Measurements from ENCODE around the gene TPI1.
A peak's percentile ranks its signal among the peaks of the same experiment; 100 is the strongest.
"Not testable (repeated sequence)": the region's sequence is repeated elsewhere in the genome, so short reads cannot be mapped to it uniquely, and the experiment has no call there.

Gene TPI1

DNA sequence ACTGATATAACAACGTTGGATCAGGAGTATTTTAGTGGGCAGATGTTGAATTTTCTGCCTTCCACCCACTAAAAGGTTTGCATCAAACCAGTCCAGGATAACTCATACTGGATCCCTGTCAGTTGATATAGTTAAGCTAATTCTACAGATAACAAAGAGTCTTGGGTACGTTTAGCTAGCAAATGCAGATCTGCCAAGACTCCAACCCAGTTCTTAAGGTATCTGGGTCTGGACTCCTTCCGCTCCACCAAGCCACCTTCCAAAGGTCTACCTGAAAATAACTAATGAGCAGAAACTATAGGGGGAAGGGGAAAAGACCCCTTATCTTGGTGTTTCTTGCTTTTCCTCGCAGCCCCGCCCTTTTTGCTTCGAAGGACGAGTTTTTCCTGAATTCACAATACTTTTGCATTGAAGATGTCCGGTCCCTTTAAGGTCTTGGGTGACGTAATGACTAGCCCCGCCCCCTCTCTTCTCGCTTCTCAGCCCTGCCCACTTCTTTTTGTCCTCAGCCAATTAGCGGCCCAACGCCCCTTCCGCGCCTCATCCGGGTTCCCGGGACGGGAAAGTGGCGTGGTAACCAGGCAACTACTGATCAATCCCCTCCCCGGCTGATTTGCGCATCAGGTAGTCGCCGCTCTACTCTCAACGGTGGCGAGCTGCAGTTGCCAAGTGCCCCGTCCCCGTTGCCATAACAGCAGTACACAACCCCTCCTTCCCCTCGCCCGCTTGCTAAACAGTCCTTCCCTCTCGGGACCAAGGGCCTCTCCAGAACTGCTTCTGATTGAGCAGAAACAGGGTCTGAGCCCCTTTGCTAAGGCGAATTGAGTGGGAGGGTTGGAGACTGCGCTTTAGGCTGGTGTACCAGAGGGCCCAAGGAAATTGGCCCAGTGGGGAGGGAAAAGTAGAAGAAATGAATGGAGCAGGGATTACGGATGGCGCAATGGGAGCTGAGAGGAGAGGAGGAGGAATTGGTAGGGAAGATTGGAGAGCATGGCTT lies 37.2 kb downstream of the TPI1 start, which contains the start of gene LRRC23:
TSS of gene LRRC23 (plus strand) at position 543 of the 997 bp plus-strand sequence. CDS start 812 bp downstream, outside the sequence.
- Mint-ChIP-seq H3K36me3 (no peaks in the 10 kb centered on the region), H3K4me1 (peaks cover 3% of the 10 kb centered on the region), H3K9me3 (no peaks in the 10 kb centered on the region), H3K27me3 (no peaks in the 10 kb centered on the region), H3K4me3 (no peak within 1 kb of the TSS), H3K27ac (no peak within 1 kb of the TSS)
- ATAC-seq = peak; percentile 99

DNA sequence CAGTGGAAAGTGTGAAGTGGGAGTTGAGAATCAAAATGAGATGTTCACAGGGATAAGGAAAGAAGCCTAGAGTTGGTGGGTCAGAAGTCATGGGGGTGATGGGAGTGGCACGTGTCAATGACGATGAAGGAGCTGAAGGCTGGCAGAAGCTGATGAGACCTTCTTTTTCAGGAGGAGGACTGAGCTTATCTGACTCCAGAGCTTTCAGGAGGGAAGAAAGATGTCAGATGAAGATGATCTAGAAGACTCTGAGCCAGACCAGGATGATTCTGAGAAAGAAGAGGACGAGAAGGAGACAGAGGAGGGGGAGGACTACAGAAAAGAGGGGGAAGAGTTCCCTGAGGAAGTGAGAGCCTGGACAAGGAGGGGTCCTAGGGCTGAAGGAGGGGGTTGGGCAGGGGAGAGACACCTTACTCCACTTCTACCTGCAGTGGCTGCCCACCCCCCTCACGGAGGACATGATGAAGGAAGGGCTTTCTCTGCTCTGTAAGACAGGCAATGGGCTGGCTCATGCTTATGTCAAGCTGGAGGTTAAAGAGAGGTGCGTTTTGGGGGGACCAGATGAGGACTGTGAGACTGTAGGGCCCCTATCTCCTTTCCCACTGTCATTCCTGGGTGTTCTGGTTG lies 38.2 kb downstream of the TPI1 start:
- Mint-ChIP-seq H3K4me1 (no peaks in the 10 kb centered on the region), H3K9me3 (no peaks in the 10 kb centered on the region), H3K36me3 (no peaks in the 10 kb centered on the region), H3K4me3 (no peak overlapping the region), H3K27ac (no peak overlapping the region), H3K27me3 (no peaks in the 10 kb centered on the region)
- ATAC-seq = no peak

DNA sequence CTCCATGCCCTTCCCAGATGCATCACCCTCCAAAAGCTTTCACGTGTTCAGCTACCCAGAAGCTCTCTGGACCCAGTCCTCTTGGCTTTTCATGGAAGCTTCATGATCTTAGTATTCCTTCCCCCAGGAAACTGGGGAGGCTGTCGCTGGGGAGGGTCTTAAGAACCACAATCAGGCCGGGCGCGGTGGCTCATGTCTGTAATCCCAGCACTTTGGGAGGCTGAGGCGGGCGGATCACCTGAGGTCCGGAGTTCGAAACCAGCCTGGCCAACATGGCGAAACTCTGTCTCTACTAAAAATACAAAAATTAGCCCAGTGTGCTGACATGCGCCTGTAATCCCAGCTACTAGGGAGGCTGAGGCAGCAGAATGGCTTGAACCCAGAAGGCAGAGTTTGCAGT lies 40.8 kb downstream of the TPI1 start:
- not testable (repeated sequence) for H3K4me1 Mint-ChIP-seq, H3K36me3 Mint-ChIP-seq, ATAC-seq, H3K27me3 Mint-ChIP-seq, H3K27ac Mint-ChIP-seq, H3K4me3 Mint-ChIP-seq, H3K9me3 Mint-ChIP-seq

DNA sequence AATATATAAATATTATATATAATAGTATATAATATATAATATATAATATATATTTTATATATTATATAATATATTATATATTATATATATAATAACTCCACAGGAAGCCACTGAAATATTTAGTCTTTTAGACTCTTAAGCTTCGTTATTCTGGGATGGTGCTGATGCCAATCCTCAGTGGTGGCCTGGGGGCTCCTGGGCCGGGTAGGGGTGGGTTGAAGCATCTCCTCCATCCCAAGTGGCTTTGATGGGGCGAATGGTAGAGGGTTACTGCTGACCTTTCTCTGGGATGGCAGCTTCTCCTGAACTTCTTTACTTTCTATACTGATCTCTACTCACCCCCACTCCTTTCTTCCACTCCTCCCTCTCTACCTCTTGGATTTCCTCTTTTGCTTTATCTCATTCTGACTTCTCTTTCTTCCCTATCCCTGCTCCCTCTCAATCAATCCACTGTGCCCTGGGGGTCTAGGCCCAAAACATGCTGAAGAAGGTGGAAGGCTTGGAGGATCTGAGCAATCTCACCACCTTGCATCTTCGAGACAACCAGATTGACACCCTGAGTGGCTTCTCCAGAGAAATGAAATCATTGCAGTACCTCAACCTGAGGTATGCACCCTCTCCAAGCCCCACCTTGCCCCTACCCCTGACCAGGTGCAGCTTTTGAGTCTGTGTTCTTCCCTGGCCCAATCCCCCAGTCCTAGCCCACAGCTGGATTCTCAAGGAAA lies 42.3 kb downstream of the TPI1 start:
- Mint-ChIP-seq H3K4me3 (no peak overlapping the region), H3K4me1 (peaks cover 9% of the 10 kb centered on the region), H3K27ac (no peak overlapping the region), H3K27me3 (no peaks in the 10 kb centered on the region), H3K9me3 (no peaks in the 10 kb centered on the region), H3K36me3 (no peaks in the 10 kb centered on the region)
- ATAC-seq = no peak

DNA sequence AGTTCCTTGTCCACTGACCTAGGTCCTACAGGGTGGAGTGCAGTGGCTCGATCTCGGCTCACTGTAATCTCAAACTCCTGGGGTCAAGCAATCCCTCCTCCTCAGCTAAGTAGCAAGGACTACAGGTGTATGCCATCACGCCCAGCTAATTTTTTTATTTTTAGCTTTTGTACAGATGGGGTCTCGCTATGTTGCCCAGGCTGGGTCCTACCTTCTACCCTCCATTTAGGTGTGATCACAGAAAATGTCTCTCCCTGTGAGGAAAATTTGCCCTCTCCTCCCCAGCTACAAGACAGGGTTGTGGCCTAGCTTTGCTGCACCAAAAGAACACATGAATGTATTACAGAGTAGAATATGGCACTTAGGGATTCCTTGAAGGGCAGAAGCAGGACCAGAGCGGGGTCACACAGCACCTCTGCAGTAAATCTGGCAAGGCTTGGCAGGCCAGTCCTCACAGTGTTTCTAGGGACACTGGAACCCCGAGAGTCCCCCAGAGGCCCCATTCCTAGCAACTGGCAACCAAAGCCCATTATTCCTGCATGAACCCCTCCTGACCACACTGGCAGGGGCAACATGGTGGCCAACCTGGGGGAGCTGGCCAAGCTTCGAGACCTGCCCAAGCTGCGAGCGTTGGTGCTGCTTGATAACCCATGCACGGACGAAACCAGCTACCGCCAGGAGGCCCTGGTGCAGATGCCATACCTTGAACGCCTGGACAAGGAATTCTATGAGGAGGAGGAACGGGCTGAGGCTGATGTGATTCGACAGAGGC lies 45.0 kb downstream of the TPI1 start:
- Mint-ChIP-seq H3K27me3 (no peaks in the 10 kb centered on the region), H3K9me3 (no peaks in the 10 kb centered on the region), H3K4me1 (peaks cover 26% of the 10 kb centered on the region), H3K27ac (peak overlapping the region; percentile 91), H3K4me3 (peak overlapping the region; percentile 7), H3K36me3 (peaks cover 10% of the 10 kb centered on the region)
- no peak for ATAC-seq

DNA sequence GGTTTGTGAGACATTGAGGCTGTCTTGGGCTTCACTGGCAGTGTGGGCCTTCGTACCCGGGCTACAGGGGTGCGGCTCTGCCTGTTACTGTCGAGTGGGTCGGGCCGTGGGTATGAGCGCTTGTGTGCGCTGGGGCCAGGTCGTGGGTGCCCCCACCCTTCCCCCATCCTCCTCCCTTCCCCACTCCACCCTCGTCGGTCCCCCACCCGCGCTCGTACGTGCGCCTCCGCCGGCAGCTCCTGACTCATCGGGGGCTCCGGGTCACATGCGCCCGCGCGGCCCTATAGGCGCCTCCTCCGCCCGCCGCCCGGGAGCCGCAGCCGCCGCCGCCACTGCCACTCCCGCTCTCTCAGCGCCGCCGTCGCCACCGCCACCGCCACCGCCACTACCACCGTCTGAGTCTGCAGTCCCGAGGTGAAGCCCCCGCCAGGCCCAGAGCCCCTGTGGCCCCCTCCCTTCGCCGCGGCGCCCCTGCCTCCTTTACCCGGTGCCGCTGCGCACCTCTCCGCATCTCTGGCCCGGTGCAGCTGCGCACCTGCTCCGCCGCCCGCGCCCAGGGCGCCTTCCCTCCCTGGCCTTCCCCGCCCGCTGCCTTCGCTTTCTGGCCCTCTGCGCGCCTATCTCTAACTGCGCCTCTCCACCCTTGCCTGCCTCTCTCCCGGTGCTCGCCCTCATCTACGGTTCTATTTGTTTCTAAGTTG lies 47.1 kb downstream of the TPI1 start, which contains the start of gene ENO2:
TSS of gene ENO2 (plus strand) at position 335 of the 701 bp plus-strand sequence. CDS start 1,253 bp downstream, outside the sequence.
- Mint-ChIP-seq H3K27ac (peak within 1 kb of the TSS; percentile 91), H3K36me3 (peaks cover 13% of the 10 kb centered on the region), H3K9me3 (no peaks in the 10 kb centered on the region), H3K4me3 (peak within 1 kb of the TSS; percentile 98), H3K4me1 (peaks cover 28% of the 10 kb centered on the region), H3K27me3 (no peaks in the 10 kb centered on the region)
- peak; percentile 92 for ATAC-seq

DNA sequence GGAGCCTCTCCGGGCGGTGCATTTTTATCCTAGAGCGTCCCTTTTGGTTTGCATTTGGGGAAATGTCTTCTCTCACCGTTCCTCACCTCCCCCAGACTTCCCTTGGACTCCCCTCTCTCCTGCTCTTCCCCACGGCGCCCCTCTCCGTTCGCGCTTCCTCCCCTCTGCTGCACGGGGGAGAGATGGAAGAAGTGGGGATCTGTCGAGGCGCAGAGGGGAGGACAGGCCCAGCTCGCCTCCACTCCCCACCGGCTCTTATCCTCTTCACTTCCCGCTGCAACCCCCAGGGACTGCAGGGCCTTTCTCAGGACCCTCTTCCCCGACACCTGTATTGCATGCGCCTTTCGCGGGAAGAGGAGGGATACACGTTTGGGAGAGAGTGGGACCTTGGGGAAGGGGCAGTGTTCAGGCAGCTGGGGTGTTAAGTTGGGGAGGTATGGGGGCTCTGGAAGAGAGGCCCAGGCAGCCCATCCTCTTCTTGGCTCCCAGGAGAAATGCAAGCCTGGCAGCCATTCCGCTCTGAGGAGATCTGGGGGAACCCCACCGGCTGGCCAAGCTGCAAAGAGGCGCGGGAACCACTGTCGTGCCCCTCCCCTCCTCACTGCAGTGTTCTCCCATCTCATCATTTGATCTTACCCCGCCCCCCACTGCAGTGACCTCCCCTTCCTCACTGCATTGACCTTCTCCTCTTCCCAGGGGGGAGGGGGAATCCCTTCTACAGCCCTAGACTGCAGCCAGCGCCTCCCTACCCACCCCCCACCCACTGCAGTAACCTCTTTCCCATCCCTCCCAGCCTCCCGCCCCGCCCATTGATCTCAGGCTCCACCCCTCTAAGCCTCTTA lies 47.8 kb downstream of the TPI1 start:
- peak; percentile 28 for ATAC-seq
- Mint-ChIP-seq H3K27ac (peak overlapping the region; percentile 91), H3K36me3 (peaks cover 20% of the 10 kb centered on the region), H3K27me3 (no peaks in the 10 kb centered on the region), H3K4me1 (peaks cover 36% of the 10 kb centered on the region), H3K9me3 (no peaks in the 10 kb centered on the region), H3K4me3 (peak overlapping the region; percentile 98)

DNA sequence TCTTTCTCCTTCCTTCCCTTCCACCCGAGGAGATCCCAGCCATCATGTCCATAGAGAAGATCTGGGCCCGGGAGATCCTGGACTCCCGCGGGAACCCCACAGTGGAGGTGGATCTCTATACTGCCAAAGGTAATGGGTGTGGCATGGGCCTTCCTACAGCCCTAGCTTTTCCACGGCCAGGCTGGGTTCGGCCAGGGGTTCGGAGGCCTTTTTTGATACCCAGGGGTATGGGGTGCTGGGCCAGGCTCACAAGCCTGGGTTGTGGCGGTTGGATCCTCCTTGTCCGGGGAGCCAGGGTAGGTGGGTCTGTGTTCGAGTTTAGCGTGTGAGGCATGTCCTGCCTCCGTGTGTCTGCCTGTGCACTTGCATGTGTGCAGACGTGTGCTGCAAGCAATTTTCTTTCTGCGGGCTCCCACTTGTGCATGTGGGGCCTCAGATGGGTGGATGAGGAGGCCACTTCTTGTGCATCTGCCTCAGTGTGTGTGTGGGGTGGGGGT lies 48.5 kb downstream of the TPI1 start:
- Mint-ChIP-seq H3K27me3 (no peaks in the 10 kb centered on the region), H3K36me3 (peaks cover 21% of the 10 kb centered on the region), H3K27ac (peak overlapping the region; percentile 91), H3K4me1 (peaks cover 36% of the 10 kb centered on the region), H3K9me3 (no peaks in the 10 kb centered on the region), H3K4me3 (peak overlapping the region; percentile 98)
- ATAC-seq = no peak

DNA sequence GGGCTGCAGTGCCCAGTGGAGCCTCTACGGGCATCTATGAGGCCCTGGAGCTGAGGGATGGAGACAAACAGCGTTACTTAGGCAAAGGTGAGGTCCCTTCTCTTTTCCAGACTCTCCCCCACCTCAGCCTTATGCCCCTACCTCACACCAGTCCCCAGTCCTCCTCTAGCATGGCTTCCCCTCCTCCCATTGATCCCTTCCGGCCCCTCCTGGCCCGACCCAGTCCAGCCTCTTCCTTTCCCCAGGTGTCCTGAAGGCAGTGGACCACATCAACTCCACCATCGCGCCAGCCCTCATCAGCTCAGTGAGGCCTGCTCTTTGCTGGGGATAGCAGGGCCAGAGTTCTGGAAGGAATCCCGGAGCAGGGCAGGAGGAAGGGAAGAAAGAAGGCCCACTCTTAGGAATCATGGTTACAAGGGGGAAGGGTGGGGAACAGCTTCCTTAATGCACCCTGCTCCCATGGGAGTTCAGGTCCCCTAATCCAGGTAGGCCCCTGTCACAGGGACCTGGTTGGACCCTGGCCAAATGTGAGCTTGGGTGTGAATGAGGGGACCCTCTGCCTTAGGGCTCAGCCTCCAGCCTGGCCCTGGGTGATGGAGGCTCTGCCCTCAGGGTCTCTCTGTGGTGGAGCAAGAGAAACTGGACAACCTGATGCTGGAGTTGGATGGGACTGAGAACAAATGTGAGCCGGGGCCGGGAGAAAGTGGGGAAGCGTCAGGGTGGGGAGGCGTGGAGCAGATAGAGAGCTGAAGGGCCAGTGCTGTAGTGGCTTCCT lies 49.3 kb downstream of the TPI1 start:
- H3K27ac Mint-ChIP-seq = peak overlapping the region; percentile 91
- no peaks in the 10 kb centered on the region for H3K9me3 Mint-ChIP-seq
- H3K36me3 Mint-ChIP-seq = peaks cover 21% of the 10 kb centered on the region
- no peak for ATAC-seq
- no peaks in the 10 kb centered on the region for H3K27me3 Mint-ChIP-seq
- H3K4me3 Mint-ChIP-seq = peak overlapping the region; percentile 20
- peaks cover 41% of the 10 kb centered on the region for H3K4me1 Mint-ChIP-seq

DNA sequence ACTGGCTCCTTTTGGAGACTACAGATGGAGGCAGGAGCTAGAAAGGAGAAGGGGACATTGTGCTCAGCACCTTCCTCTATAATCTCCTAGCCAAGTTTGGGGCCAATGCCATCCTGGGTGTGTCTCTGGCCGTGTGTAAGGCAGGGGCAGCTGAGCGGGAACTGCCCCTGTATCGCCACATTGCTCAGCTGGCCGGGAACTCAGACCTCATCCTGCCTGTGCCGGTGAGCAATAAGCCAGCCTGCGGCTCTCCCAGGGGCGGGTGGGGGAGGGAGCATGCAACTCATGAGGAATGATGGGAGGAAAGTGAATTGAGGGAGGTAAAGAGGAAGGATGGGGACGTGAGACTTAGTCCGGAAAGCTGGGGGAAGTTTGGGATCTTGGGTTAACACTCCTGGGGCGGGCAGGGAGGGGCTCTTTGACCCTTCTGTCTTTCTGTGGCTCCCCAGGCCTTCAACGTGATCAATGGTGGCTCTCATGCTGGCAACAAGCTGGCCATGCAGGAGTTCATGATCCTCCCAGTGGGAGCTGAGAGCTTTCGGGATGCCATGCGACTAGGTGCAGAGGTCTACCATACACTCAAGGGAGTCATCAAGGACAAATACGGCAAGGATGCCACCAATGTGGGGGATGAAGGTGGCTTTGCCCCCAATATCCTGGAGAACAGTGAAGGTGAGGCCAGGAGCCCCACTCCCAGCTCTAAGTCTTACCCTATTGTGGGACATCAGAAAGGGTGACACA lies 50.3 kb downstream of the TPI1 start:
- H3K27ac Mint-ChIP-seq = peak overlapping the region; percentile 91
- H3K9me3 Mint-ChIP-seq = no peaks in the 10 kb centered on the region
- H3K36me3 Mint-ChIP-seq = peaks cover 22% of the 10 kb centered on the region
- no peak for ATAC-seq
- peaks cover 51% of the 10 kb centered on the region for H3K4me1 Mint-ChIP-seq
- H3K27me3 Mint-ChIP-seq = no peaks in the 10 kb centered on the region
- H3K4me3 Mint-ChIP-seq = no peak overlapping the region

DNA sequence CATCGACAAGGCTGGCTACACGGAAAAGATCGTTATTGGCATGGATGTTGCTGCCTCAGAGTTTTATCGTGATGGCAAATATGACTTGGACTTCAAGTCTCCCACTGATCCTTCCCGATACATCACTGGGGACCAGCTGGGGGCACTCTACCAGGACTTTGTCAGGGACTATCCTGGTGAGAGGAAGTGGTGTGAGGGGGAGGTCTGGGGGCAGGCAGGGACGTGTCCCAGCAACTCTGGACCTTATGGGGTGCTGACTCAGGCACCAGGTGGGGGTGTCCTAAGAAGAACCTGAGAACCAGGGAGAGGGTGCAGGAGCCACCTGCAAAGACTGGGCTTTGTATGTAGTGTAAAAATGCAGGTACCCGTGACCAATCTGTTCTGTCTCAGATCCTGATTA lies 52.3 kb downstream of the TPI1 start:
- H3K27me3 Mint-ChIP-seq = no peaks in the 10 kb centered on the region
- H3K4me3 Mint-ChIP-seq = no peak overlapping the region
- H3K36me3 Mint-ChIP-seq = peaks cover 26% of the 10 kb centered on the region
- no peak overlapping the region for H3K27ac Mint-ChIP-seq
- peaks cover 62% of the 10 kb centered on the region for H3K4me1 Mint-ChIP-seq
- ATAC-seq = no peak
- no peaks in the 10 kb centered on the region for H3K9me3 Mint-ChIP-seq
